ENCODE data around the gene PRDM16.

PRDM16 gene

GRCh38 chr1:3368711-3369445, 299.9 kb downstream of the PRDM16 start:
- H3K4me3 ChIP-seq (ENCODE audit: low read depth, low read length) = no peak overlapping the region
- TF ChIP-seq MYC (IDR thresholded peaks at IDR 0.05; ENCODE audit: low read depth, low read length) = no peak
- no peak for TF ChIP-seq MAX (IDR thresholded peaks at IDR 0.05; ENCODE audit: low read depth, low read length)
- no peak for TF ChIP-seq POLR2A (IDR thresholded peaks at IDR 0.05; ENCODE audit: extremely low read depth, insufficient read length)
- TF ChIP-seq CTCF (IDR thresholded peaks at IDR 0.05; ENCODE audit: low read depth, low read length) = no peak
- no peak for DNase-seq (ENCODE audit: low read depth)

- no peak for TF ChIP-seq MYC (IDR thresholded peaks at IDR 0.05; ENCODE audit: low read depth, low read length)
- TF ChIP-seq POLR2A (IDR thresholded peaks at IDR 0.05; ENCODE audit: extremely low read depth, insufficient read length) = no peak
- TF ChIP-seq MAX (IDR thresholded peaks at IDR 0.05; ENCODE audit: low read depth, low read length) = no peak
- no peak for TF ChIP-seq CTCF (IDR thresholded peaks at IDR 0.05; ENCODE audit: low read depth, low read length)
- DNase-seq (ENCODE audit: low read depth) = no peak
- no peak overlapping the region for H3K4me3 ChIP-seq (ENCODE audit: low read depth, low read length)
Observed at GRCh38 chr1:3369446-3370076, 300.6 kb downstream of the PRDM16 start.

GRCh38 chr1:3370856-3371703, 302.1 kb downstream of the PRDM16 start:
- no peak for DNase-seq (ENCODE audit: low read depth)
- no peak for TF ChIP-seq MYC (IDR thresholded peaks at IDR 0.05; ENCODE audit: low read depth, low read length)
- TF ChIP-seq MAX (IDR thresholded peaks at IDR 0.05; ENCODE audit: low read depth, low read length) = no peak
- TF ChIP-seq POLR2A (IDR thresholded peaks at IDR 0.05; ENCODE audit: extremely low read depth, insufficient read length) = no peak
- no peak for TF ChIP-seq CTCF (IDR thresholded peaks at IDR 0.05; ENCODE audit: low read depth, low read length)
- no peak overlapping the region for H3K4me3 ChIP-seq (ENCODE audit: low read depth, low read length)

GRCh38 chr1:3372317-3372716, 303.3 kb downstream of the PRDM16 start:
- no peak for TF ChIP-seq POLR2A (IDR thresholded peaks at IDR 0.05; ENCODE audit: extremely low read depth, insufficient read length)
- no peak for TF ChIP-seq MAX (IDR thresholded peaks at IDR 0.05; ENCODE audit: low read depth, low read length)
- no peak for TF ChIP-seq CTCF (IDR thresholded peaks at IDR 0.05; ENCODE audit: low read depth, low read length)
- no peak for TF ChIP-seq MYC (IDR thresholded peaks at IDR 0.05; ENCODE audit: low read depth, low read length)
- DNase-seq (ENCODE audit: low read depth) = no peak
- no peak overlapping the region for H3K4me3 ChIP-seq (ENCODE audit: low read depth, low read length)

- TF ChIP-seq MAX (IDR thresholded peaks at IDR 0.05; ENCODE audit: low read depth, low read length) (no peak), POLR2A (IDR thresholded peaks at IDR 0.05; ENCODE audit: extremely low read depth, insufficient read length) (no peak), CTCF (IDR thresholded peaks at IDR 0.05; ENCODE audit: low read depth, low read length) (no peak), MYC (IDR thresholded peaks at IDR 0.05; ENCODE audit: low read depth, low read length) (no peak)
- no peak for DNase-seq (ENCODE audit: low read depth)
- no peak overlapping the region for H3K4me3 ChIP-seq (ENCODE audit: low read depth, low read length)
Observed at GRCh38 chr1:3373175-3373574, 304.2 kb downstream of the PRDM16 start.
